AG04450 (cell line): Measurements from ENCODE around the gene FOSL2. TPM values are rescaled to one million over a fixed set of nuclear protein-coding genes. Genes with fewer than 3 reads are reported as not detected.

ENCODE experiments used
- CTCF ChIA-PET: fragments of 300-600, 350-600 bp; formaldehyde crosslinking; extraction: SDS; loops from one replicate; lab custom pipeline; 2022; ENCODE audit warnings: antibody characterized with exemption, inconsistent platforms; lab: Charles Lee
- POLR2A ChIA-PET: fragments of 350-600 bp; formaldehyde crosslinking; extraction: SDS; loops from one replicate; lab custom pipeline; 2021; ENCODE audit warnings: antibody characterized with exemption, inconsistent platforms; lab: Yijun Ruan, JAX
- DNase-seq: peaks from one replicate; pipeline ENCODE4 v3.0.0-alpha.2; 2011; ENCODE audit warnings: low read depth, low spot score
- H3K27ac ChIP-seq: one replicate; pipeline ENCODE4 v1.5.1; 2012; ENCODE audit warnings: low read depth, low read length, control low read depth
- H3K27me3 ChIP-seq: one replicate; pipeline ENCODE4 v1.6.0; 2012; ENCODE audit warnings: low read length; ENCODE audit not compliant: control insufficient read depth, insufficient read depth
- H3K4me3 ChIP-seq: 2 replicates; pipeline ENCODE4 v1.5.1; 2011; ENCODE audit warnings: mild to moderate bottlenecking, low read depth, low read length, control low read depth
- H3K9me3 ChIP-seq: 2 replicates; pipeline ENCODE4 v1.5.1; 2012; ENCODE audit warnings: low read length; ENCODE audit not compliant: control insufficient read depth, insufficient read depth
- CTCF ChIP-seq: IDR thresholded peaks from 2 replicates; pipeline ENCODE4 v1.5.1; 2011; ENCODE audit warnings: low read depth, low read length, control low read depth, inconsistent platforms
- polyA plus RNA-seq: library from polyadenylated mRNA; depleted of rRNA; stranded (reverse); fragments of >200 nt; gene quantifications from 2 replicates; pipeline ENCODE4 v1.2.3, GENCODE V29; 2011

Gene FOSL2
- polyA plus RNA-seq, 1 experiment = 45.3 TPM

DNA sequence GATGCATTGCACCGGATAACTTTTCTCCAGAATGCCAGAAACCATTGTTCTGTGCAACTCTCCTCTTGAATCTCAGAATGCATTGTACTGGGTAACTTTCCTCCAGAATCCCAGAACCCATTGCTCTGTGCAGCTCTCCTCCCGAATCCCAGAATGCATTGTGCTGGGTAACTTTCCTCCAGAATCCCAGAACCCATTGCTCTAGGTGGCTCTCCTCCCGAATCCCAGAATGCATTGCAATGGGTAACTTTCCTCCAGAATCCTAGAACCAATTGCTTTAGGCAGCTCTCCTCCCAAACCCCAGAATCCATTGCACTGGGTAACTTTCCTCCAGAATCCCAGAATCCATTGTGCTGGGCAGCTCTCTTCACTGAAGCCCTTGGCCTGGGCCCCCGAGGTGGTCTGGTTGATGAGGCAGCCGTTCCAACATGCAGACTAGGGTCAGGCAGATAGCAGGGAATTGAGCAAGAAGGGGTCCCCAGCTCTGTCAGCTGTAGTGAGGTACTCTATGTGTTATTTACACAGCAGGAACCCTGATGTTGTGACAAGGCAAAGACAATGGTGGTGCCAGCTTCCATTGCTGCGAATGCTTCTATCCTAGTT lies 9.4 kb downstream of the FOSL2 start:
- CTCF ChIA-PET = interaction anchor here (1.2 to 1.6 kb wide), 3 partner anchors 647 to 718 kb away, joined by 3 to 10 read pairs (median 3); no protein-coding TSS in a partner anchor
- no peaks in the 10 kb centered on the region for H3K9me3 ChIP-seq
- H3K27me3 ChIP-seq = no peaks in the 10 kb centered on the region
- H3K4me3 ChIP-seq = no peak overlapping the region
- TF ChIP-seq CTCF = no peak
- H3K27ac ChIP-seq = no peak overlapping the region
- POLR2A ChIA-PET = interaction anchor here (0.5 to 0.7 kb wide), 4 partner anchors 9 to 421 kb away, joined by 3 to 4 read pairs (median 3); partner anchors contain the start of gene FOSL2
- DNase-seq = no peak

DNA sequence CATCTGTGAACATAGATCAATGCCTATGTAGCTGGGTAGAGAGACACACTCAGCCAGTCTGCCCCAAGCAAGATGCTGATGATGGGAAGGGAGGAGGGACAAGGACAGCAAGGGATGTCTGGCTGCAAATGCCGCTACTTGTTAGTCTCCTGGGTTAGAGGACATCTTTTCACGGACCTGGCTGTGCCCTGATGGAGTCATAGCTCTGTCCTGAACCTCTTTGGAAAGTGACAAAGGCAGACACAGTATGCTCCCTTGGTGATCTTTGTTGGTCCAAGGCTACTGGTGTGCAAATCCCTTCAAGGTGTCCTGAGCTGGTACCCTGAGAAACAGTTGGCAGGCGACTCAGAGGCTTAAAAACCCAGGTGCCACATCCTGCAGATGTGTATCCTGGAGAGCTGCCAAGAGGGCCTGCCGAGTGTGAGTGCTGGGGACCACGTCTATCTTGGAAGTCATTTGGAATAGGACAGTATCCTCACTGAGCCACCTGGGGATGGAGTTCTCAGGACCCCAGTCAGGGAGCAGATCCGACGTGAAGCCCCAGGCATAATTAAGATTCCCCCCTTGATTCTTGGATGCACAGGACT lies 10.8 kb downstream of the FOSL2 start:
- H3K27ac ChIP-seq = no peak overlapping the region
- H3K27me3 ChIP-seq = no peaks in the 10 kb centered on the region
- H3K9me3 ChIP-seq = no peaks in the 10 kb centered on the region
- POLR2A ChIA-PET = no interaction called here
- no peak for DNase-seq
- CTCF ChIA-PET = interaction anchor here (1.0 to 1.6 kb wide), 2 partner anchors 49 to 680 kb away, joined by 3 to 10 read pairs; no protein-coding TSS in a partner anchor
- TF ChIP-seq CTCF = no peak
- no peak overlapping the region for H3K4me3 ChIP-seq

- H3K9me3 ChIP-seq = no peaks in the 10 kb centered on the region
- no peak overlapping the region for H3K27ac ChIP-seq
- CTCF ChIA-PET = no interaction called here
- POLR2A ChIA-PET = interaction anchor here (0.6 kb wide), 1 partner anchor 270 kb away, joined by 4 read pairs; no protein-coding TSS in a partner anchor
- H3K4me3 ChIP-seq = no peak overlapping the region
- no peak for TF ChIP-seq CTCF
- no peak for DNase-seq
- no peaks in the 10 kb centered on the region for H3K27me3 ChIP-seq
Observed at GRCh38 chr2:28404086-28404485, 11.4 kb downstream of the FOSL2 start.

DNA sequence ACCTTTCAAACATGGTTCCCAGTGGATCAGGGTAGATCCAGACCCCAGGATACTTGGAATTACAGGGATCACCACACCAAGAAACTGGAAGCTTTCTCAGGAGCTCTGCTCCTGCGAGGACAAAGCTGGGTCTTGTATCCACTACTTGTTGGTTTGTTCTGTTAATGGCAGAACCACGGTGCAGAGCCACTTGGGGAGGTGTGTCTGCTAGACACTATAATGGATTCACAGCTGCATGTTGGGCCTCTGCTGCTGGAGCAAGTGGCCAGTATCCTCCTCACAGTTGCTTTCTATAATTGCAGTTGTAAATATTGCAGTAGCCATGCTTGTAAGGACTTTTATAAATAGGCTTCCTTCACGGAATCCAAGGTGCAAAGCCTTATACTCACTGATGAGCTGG lies 12.9 kb downstream of the FOSL2 start:
- H3K27me3 ChIP-seq = no peaks in the 10 kb centered on the region
- no peak overlapping the region for H3K27ac ChIP-seq
- H3K9me3 ChIP-seq = no peaks in the 10 kb centered on the region
- TF ChIP-seq CTCF = no peak
- H3K4me3 ChIP-seq = no peak overlapping the region
- no peak for DNase-seq
- ChIA-PET CTCF (no interaction called here), POLR2A (interaction anchor here (1.2 kb wide), 1 partner anchor 13 kb away, joined by 4 read pairs; the partner anchor contains the start of gene FOSL2)
